HG03135 (cell line): ENCODE results near the gene CCDC187.

Source experiments
- ATAC-seq: cut with Tn5 transposase; IDR thresholded peaks from one replicate; pipeline ENCODE4 v1.9.1; 2021; ENCODE audit warnings: mild to moderate bottlenecking, moderate library complexity; ENCODE audit not compliant: unreplicated experiment

Gene CCDC187

DNA sequence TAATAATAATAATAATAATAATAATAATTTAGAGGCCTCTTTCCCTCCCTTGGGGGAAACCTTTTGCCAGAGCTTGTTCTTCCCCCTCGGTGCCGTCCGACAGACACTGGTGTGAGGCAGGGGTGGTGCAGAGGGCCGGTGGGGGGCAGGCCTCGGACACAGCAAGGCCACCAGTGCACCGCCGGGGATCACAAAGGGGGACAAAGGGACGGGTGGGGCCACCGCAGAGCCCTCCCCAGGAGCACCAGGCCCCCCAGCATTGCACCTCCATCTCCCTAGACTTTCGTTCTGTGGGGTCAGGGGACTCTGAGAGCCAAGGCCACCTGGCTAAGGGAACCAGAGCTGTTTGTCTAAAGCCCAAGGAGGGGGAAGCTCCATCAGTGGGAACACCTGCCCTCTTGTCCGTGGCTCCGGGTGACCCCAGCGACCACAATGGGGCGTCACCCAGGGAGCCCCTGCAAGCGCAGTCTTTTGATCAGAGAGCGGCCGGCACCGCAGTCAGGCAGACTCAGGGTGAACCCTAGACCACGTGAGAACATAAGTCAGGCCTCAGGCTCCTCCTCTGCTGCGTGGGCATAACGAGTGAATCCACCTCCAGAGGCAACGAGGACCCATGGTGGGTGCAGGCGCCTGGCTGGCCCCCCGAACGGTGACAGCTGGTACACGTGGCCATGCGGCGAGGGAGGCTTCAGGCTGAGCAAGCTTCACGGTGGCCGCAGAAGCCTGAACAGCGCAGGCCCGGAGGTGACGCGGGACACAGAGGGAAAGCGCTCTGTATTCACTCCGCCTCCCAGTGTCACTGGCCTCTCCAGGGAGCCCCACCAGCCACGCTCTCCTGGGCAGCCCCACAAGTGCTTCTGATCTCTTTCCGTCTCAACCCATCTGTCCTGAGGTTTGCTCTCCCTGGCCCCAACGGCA, 46.3 kb downstream of the CCDC187 start:
- no peak for ATAC-seq

DNA sequence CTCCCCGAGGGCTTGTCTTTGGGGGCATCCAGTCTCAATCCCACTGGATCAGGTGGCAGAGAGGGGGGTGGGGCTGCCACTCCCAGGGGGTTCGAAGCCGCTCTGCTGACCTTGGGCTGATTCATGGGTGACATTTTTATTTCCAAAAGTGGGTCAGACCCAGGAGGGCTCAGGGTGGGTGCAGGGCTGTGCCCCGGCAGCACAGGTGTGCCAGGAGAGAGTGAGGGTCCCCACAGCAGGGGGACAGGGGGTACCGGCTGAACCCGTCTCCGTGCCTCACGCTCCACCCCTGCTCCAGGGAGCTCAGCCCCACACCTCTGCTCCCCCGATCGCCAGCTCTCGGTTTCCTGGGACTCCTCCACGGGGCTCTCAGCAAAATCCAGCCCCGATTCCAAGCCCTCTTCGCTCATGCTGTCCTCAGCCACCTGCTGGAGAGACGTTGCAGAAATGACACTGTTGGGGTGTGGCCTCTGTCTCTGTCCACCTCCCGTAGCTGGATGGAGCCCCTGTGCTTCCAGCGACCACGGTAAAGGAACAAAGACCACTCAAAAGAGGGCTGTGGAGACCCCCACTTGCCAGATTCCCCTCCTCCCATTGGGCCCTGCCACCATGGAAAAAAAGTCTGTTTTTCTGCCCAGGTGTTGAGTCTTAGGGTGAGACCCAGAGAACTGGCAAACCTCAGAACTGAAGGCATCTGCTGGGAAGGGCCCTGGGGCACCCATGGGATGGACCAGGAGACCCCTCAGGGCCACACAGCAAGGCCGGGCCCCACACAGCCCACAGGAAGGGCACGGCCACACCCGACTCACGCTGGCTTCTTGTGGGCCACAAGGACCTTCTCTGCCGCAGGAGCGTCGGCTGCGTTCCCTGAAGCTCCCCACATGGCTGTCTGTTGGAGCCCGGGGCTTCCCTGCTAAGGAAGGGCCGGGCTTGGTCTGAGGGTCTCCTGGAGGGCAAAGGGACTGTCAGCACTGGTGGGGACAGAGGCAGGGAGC, 47.7 kb downstream of the CCDC187 start:
- ATAC-seq, result no peak

DNA sequence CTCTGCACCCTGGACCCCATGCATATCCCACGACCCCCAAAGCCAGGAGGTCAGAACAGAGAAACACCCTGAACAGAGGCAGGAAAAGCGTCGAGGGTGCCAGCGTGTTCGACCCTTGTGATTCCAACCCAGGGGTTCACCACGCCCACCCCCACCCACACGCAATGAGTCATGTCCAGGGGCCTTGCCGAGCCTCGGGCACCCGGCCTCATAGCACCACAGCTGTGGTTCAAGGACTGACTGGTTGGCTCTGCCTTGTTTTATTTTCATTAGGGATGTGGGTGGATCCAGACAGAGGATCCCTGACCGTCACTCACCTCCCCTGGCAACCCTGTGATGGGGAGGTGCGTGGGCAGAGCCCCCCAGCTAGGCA, 48.7 kb downstream of the CCDC187 start:
- ATAC-seq, result no peak

GRCh38 chr9:136254381-136255165, 49.3 kb downstream of the CCDC187 start:
- ATAC-seq, result no peak

- ATAC-seq, result no peak
Measured at GRCh38 chr9:136253246-136254130, 50.4 kb downstream of the CCDC187 start.

DNA sequence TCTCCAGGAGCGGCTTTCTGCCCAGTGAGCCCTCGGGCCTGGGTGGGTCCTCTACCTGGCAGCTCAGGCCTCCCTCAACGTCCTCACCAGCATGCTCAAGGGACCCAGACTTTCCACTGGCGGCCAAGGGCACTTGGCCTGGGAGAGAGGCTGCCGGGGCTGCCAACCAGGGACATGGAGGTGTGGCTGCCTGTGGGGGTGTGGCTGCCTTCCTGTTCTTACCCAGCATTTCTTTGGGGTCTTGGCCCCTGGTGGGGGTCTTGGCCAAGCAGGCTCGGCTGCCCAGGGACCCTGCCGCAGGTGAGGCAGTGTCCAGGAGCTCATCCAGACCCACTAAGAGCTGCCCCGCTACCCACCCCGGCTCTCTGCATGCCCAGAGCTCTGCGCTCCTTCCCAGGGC, 51.0 kb downstream of the CCDC187 start:
- ATAC-seq, result no peak

GRCh38 chr9:136252281-136252680, 51.6 kb downstream of the CCDC187 start:
- no peak for ATAC-seq

- ATAC-seq, result no peak
Measured at GRCh38 chr9:136251264-136252115, 52.4 kb downstream of the CCDC187 start.

GRCh38 chr9:136250676-136251075, 53.2 kb downstream of the CCDC187 start:
- no peak for ATAC-seq

DNA sequence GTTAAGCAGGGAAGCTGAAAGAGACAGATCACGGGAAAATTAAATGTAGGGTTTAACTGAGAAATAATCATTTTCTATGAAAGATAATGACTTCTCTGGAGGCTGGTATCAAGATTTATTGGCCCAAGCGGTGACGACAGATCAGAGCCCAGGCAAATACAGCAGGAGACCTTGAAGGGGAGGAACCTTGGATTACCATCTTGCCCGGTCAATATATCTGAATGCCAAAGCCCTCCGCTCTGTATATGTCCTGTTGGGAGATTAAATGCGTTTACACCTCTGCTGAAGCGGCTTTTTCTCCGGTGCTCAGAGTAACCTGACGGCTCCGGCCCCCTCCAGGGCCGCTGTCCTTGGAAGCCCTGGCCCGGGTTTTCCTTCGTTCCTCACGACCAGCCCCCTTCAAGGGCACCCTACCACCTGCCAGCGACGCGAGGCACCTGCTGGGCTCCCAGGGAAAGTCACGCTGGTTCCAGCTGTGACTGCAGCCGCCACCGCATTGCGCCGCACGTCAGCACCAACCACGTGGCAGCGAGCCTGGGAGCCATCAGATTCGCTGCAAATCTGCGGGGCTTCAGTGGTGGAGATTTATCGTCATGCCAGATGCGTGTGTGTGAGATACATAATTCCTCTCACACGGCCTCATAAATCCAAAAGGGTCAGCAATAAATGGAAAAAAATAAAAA, 53.9 kb downstream of the CCDC187 start:
- ATAC-seq, result no peak

DNA sequence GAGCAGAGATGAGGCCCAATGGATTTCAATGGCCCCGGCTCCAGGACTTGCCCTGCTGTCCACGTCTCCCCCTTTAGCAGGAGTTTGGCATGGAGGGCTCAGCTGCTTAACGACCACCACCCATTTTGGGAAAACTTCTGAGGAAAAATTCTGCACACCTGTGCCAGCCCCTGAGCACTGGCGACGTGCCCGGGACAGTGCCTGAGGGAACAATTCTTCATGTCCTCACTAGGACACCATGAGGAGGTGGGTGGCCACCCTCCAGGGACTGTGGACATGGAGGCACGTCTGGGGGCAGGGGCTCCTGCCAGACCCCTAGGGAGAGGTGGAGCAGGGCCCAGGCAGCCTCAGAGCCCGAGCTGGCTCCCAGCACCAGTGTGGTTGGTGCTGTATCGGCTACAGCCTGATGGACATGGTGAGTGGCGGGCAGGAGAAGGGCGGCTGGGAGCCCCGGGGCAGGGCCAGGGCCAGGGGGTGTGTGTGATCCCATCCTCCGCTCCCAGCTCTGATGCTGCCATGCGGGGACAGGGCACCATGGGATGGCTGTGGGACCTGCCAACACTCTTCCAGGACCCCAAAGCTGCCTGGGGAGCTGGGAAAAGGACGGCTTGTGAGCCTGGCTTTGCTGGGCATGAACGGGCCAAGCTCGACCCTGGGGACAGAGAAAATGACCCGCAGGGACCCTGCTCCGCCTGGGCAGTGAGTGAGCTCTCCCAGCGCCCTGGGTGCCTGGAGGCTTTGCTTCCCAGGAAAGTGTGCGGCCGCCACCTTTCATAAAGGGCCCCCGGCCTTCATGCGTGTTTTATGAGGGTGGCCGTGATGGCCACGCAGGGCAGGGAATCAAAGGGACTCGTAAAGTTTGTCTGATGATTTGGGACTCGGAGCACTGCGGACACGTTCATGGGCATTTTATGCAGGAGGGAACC, 54.7 kb downstream of the CCDC187 start:
- ATAC-seq, result no peak

DNA sequence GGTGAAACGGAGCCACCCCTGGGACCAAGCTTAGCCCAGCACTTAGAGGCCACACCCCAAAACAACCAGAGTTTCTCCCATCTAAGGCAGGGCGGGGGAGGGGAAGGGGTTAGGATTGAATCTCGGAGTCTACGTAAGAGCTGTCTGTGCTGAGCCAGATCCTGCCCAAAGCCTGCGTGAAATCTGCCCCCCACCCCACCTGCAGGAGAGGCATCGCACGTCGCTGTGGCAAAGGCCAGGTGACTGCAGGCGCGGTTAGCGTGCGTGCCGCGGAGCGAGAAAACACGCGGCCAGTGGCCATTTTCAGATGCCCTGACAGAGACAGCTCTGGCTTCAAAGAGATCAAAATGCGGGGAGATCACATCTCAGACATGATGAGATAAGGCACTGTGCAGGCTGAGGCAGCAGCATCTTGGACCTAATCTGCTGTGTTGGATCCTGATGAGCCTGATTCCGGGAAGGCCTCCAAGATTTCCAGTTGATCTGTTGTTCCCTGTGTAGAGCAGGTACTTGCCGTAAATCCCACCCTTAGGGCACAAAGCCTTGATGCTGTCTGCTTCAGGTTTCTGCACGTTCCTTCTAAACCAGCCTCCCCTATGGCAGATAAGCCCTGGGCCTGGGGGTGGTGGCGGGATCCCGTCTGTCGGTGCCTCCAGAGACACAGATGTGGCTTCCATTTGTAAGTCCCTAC, 55.8 kb downstream of the CCDC187 start:
- no peak for ATAC-seq

- ATAC-seq, result no peak
Measured at GRCh38 chr9:136247551-136247916, 56.4 kb downstream of the CCDC187 start.

DNA sequence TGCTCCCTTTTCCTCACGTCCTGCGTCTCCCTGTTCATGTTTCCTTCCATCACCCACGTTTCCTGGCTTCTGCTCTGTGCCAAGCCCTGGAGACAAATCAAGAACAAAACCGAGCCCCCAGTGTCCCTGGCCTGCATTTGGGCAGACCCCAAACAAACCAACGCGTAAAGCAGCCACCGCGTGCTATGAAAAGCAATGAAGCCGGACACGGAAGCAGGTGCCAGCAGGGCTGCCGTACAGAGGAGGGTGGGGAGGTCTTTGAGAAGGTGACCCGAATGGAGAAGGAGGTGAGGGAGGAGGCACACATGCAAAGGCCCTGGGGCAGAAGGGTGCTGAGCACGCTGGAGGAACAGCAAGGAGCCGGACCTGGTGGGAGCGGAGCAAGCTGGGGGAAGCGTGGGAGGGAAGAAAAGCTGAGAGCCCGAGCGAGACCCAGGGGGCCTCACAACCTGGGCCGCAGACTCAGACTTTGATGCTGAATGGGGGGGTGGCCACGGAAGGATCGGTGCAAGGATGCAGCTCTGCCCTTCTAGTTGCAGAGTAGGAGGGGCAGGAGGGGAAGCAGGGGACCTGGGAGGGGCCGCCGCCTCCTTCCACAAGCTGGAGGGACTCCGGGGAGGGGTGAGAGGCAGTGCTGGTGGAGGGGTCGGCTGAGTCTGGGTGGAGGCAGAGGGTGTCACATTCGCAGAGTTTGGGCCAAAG, 56.9 kb downstream of the CCDC187 start:
- ATAC-seq, result no peak

- no peak for ATAC-seq
Measured at GRCh38 chr9:136245219-136246150, 58.4 kb downstream of the CCDC187 start, which contains the start of gene QSOX2. TSS of gene QSOX2 (minus strand) at chr9:136245812. CDS start at chr9:136245803, 9 bp downstream.
